Measurements from ENCODE around the gene HNF1B. TPM values are rescaled to one million over a fixed set of nuclear protein-coding genes. Genes with fewer than 3 reads are reported as not detected.

Gene HNF1B
- total and polyA plus RNA-seq, 10 of the 15 experiments (the other 5 are each of a cell fraction or from before 2014, with no cell fraction given), result 0.51 to 12.7 (median 1.9) TPM

DNA sequence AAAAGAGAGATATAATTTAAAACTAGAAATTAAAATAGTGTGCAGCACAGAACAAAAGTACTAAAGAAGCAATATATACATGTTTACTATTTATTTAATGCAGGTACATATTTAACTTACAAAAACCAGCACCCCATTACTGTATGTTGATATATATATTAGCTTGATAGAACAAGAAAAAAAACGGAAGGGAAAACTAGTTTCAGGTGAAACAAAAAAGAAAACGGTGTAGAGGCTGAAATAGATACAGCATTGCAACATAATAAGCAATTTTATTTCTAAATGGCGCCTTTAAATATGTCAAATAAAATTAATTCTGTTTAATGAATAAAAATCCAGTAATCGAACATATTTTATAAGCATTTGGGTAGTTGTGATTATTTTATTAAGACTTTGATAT lies 3.9 kb downstream of the HNF1B start:
- Histone ChIP-seq H3K9me3 (replicated peaks; ENCODE audit: control insufficient read depth, insufficient read depth, low read length) (no peaks in the 10 kb centered on the region), H3K4me2 (ENCODE audit: control insufficient read depth, insufficient read depth) (no peak overlapping the region), H4K20me1 (ENCODE audit: control insufficient read depth, insufficient read depth) (no peaks in the 10 kb centered on the region), H3K79me2 (ENCODE audit: control insufficient read depth, insufficient read depth, low read length) (no peaks in the 10 kb centered on the region; the same call in none of the 2 replicates), H3K9ac (ENCODE audit: control insufficient read depth, insufficient read depth, low read length) (no peak overlapping the region), H3K4me1 (ENCODE audit: control insufficient read depth, insufficient read depth, low read length) (peaks cover 31% of the 10 kb centered on the region), H3K4me3 (no peak overlapping the region), H3K27me3 (replicated peaks in 1 of 2; ENCODE audit: control insufficient read depth in 2 of 2, insufficient read depth in 2 of 2, low read length in 1 of 2) (peaks cover 0 to 22% of the 10 kb centered on the region in 2 experiments; a peak in 2 of 4 replicates), H3K36me3 (ENCODE audit: control insufficient read depth in 2 of 2, insufficient read depth in 2 of 2, low read length in 1 of 2) (peaks cover 0 to 5% of the 10 kb centered on the region in 2 experiments; a peak in 2 of 4 replicates), H3K27ac (ENCODE audit: control insufficient read depth, insufficient read depth) (no peak overlapping the region), H2AFZ (ENCODE audit: control insufficient read depth, low read depth, low read length) (no peak overlapping the region)
- SMC1A ChIA-PET (ENCODE audit: uncharacterized antibody, unreplicated experiment), result interaction anchor here (0.6 to 3.4 kb wide), 8 partner anchors 26 to 113 kb away, joined by 3 to 22 read pairs (median 4); no protein-coding TSS in a partner anchor
- 22% methylated on average over 4 of the region's 4 CpGs for WGBS (ENCODE audit: insufficient coverage, insufficient replicate concordance, low lambda C conversion rate, missing lambda C conversion rate)
- no peak for DNase-seq (ENCODE audit: low read depth, low spot score)
- RAD21 ChIA-PET (ENCODE audit: unreplicated experiment), result interaction anchor here (1.6 to 3.1 kb wide), 3 partner anchors 30 to 75 kb away, joined by 6 to 26 read pairs (median 6); no protein-coding TSS in a partner anchor
- CTCF ChIA-PET, result interaction anchor here (1.0 to 2.3 kb wide), 5 partner anchors 24 to 51 kb away, joined by 4 to 16 read pairs (median 4); no protein-coding TSS in a partner anchor
- FAIRE-seq, result no peak
- intact Hi-C loops (cut with micrococcal nuclease; ENCODE audit: unreplicated experiment), result no loop called here
- ATAC-seq, result no peak
- POLR2A ChIA-PET, result interaction anchor here (0.6 to 1.7 kb wide), 3 partner anchors 10 to 29 kb away, joined by 4 to 6 read pairs (median 4); no protein-coding TSS in a partner anchor
- no peak for TF ChIP-seq CREB1 (IDR thresholded peaks at IDR 0.05; ENCODE audit: low read depth)
- TF ChIP-seq ETV6 (conservative IDR thresholded peaks at IDR 0.05 in 1 of 2, IDR thresholded peaks at IDR 0.05 in 1 of 2; ENCODE audit: borderline replicate concordance in 1 of 2, low read depth in 1 of 2), result no peak
- no peak for TF ChIP-seq NR2C1 (IDR thresholded peaks at IDR 0.05)
- TF ChIP-seq, protein P1, sequence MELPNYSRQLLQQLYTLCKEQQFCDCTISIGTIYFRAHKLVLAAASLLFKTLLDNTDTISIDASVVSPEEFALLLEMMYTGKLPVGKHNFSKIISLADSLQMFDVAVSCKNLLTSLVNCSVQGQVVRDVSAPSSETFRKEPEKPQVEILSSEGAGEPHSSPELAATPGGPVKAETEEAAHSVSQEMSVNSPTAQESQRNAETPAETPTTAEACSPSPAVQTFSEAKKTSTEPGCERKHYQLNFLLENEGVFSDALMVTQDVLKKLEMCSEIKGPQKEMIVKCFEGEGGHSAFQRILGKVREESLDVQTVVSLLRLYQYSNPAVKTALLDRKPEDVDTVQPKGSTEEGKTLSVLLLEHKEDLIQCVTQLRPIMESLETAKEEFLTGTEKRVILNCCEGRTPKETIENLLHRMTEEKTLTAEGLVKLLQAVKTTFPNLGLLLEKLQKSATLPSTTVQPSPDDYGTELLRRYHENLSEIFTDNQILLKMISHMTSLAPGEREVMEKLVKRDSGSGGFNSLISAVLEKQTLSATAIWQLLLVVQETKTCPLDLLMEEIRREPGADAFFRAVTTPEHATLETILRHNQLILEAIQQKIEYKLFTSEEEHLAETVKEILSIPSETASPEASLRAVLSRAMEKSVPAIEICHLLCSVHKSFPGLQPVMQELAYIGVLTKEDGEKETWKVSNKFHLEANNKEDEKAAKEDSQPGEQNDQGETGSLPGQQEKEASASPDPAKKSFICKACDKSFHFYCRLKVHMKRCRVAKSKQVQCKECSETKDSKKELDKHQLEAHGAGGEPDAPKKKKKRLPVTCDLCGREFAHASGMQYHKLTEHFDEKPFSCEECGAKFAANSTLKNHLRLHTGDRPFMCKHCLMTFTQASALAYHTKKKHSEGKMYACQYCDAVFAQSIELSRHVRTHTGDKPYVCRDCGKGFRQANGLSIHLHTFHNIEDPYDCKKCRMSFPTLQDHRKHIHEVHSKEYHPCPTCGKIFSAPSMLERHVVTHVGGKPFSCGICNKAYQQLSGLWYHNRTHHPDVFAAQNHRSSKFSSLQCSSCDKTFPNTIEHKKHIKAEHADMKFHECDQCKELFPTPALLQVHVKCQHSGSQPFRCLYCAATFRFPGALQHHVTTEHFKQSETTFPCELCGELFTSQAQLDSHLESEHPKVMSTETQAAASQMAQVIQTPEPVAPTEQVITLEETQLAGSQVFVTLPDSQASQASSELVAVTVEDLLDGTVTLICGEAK (IDR thresholded peaks at IDR 0.05; ENCODE audit: borderline replicate concordance), result peak; percentile 8; the same call in 1 of the 2 replicates
- TF ChIP-seq, protein P2, sequence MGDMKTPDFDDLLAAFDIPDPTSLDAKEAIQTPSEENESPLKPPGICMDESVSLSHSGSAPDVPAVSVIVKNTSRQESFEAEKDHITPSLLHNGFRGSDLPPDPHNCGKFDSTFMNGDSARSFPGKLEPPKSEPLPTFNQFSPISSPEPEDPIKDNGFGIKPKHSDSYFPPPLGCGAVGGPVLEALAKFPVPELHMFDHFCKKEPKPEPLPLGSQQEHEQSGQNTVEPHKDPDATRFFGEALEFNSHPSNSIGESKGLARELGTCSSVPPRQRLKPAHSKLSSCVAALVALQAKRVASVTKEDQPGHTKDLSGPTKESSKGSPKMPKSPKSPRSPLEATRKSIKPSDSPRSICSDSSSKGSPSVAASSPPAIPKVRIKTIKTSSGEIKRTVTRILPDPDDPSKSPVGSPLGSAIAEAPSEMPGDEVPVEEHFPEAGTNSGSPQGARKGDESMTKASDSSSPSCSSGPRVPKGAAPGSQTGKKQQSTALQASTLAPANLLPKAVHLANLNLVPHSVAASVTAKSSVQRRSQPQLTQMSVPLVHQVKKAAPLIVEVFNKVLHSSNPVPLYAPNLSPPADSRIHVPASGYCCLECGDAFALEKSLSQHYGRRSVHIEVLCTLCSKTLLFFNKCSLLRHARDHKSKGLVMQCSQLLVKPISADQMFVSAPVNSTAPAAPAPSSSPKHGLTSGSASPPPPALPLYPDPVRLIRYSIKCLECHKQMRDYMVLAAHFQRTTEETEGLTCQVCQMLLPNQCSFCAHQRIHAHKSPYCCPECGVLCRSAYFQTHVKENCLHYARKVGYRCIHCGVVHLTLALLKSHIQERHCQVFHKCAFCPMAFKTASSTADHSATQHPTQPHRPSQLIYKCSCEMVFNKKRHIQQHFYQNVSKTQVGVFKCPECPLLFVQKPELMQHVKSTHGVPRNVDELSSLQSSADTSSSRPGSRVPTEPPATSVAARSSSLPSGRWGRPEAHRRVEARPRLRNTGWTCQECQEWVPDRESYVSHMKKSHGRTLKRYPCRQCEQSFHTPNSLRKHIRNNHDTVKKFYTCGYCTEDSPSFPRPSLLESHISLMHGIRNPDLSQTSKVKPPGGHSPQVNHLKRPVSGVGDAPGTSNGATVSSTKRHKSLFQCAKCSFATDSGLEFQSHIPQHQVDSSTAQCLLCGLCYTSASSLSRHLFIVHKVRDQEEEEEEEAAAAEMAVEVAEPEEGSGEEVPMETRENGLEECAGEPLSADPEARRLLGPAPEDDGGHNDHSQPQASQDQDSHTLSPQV (IDR thresholded peaks at IDR 0.05), result no peak
- in situ Hi-C loops (cut with MboI), result no loop called here
- no TSS peak for BruUV-seq (replicated peaks)
